Testis (tissue), 2 donors: ENCODE data around the gene MMP15.

Source experiments
- CTCF ChIP-seq, 3 experiments: fragments of 450-650 bp in 2 of 3; fragments of 200-600 bp in 1 of 3; sonication (generic) in 1 of 3; IDR thresholded peaks; one replicate each; pipeline ENCODE4 v1.5.1; 2016 to 2019; ENCODE audit warnings: antibody characterized with exemption in 3 of 3, mild to moderate bottlenecking in 2 of 3, moderate library complexity in 1 of 3
- POLR2A ChIP-seq: fragments of 450-650 bp; IDR thresholded peaks from one replicate; pipeline ENCODE4 v1.6.1; 2017; ENCODE audit warnings: antibody characterized with exemption, mild to moderate bottlenecking, moderate library complexity

- no peak for TF ChIP-seq CTCF (IDR thresholded peaks at IDR 0.05)
- no peak for TF ChIP-seq POLR2A
These were observed 15.6 kb upstream of the MMP15 start for GRCh38 chr16:58009856-58010416.
